GM23338 (cell line): ENCODE data around the gene TIMP4.

Experiments
- CTCF ChIP-seq, 2 experiments: fragments of 200-600 bp in 1 of 2; sonication (generic) in 1 of 2; conservative IDR thresholded peaks; 2 replicates each; pipeline versions ENCODE4 v1.5.1 to v1.6.1; 2016 to 2017; ENCODE audit warnings: antibody characterized with exemption in 2 of 2, low read depth in 2 of 2, mild to moderate bottlenecking in 2 of 2, moderate library complexity in 1 of 2
- EZH2 ChIP-seq: fragments of 200-600 bp; sonication (generic); IDR thresholded peaks from one replicate; pipeline ENCODE4 v1.8.0; 2017; ENCODE audit warnings: antibody characterized with exemption, mild to moderate bottlenecking, low read depth; ENCODE audit not compliant: unreplicated experiment
- EZH2phosphoT487 ChIP-seq: fragments of 200-600 bp; sonication (generic); IDR thresholded peaks from one replicate; pipeline ENCODE4 v1.8.1; 2018; ENCODE audit warnings: antibody characterized with exemption; ENCODE audit not compliant: unreplicated experiment
- POLR2AphosphoS5 ChIP-seq: IDR thresholded peaks from 2 replicates; pipeline ENCODE4 v1.6.1; 2016; ENCODE audit warnings: antibody characterized with exemption, low read depth
- ZNF462 ChIP-seq: fragments of 250-450 bp; sonication (Bioruptor Pico); IDR thresholded peaks from 2 replicates; pipeline ENCODE4 v1.5.0; 2020; ENCODE audit warnings: mild to moderate bottlenecking, moderate library complexity

GRCh38 chr3:12177126-12177525 lies 18.4 kb upstream of the TIMP4 start:
- TF ChIP-seq EZH2 (no peak), CTCF (conservative IDR thresholded peaks at IDR 0.05; ENCODE audit: low read depth in 2 of 2) (no peak), EZH2phosphoT487 (no peak), ZNF462 (CRISPR knock-in tag) (no peak), POLR2AphosphoS5 (no peak)
